NCI-H2196 (cell line): Measurements from ENCODE around the gene EPN1.

Experiments
- DNase-seq: peaks from one replicate; lab custom pipeline; 2025; ENCODE audit not compliant: unreplicated experiment; lab: John Stamatoyannopoulos, UW

Gene EPN1

GRCh38 chr19:55660404-55660803 is 14.6 kb upstream of the EPN1 start:
- DNase-seq, result no peak

- no peak for DNase-seq
These were observed 14.0 kb upstream of the EPN1 start for GRCh38 chr19:55660991-55661390.

- DNase-seq, result no peak
These were observed 13.2 kb upstream of the EPN1 start for GRCh38 chr19:55661826-55662225.

- no peak for DNase-seq
These were observed 11.0 kb upstream of the EPN1 start for GRCh38 chr19:55663846-55664536.

- no peak for DNase-seq
These were observed 8.6 kb upstream of the EPN1 start for GRCh38 chr19:55666343-55667005.

- no peak for DNase-seq
These were observed 8.0 kb upstream of the EPN1 start for GRCh38 chr19:55667006-55667381.

DNA sequence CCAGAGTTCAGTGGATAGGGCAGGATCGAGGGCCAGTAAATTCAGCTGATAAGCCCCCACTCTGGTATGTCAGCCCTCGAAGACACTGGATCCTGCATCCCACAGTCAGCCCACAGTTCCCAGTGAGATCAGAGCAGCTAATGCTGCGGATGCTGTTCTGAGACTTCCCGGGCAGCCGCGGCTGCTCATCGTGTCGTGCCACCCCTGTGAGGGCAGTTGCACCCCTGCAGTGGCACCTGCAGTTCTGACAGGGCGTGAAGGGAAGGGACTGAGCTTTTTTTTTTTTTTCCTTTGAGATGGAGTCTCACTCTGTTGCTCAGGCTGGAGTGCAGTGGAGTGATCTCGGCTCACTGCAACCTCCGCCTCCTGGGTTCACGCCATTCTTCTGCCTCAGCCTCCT is 7.5 kb upstream of the EPN1 start:
- no peak for DNase-seq

- DNase-seq, result no peak
These were observed 7.1 kb upstream of the EPN1 start for GRCh38 chr19:55667958-55668357.

DNA sequence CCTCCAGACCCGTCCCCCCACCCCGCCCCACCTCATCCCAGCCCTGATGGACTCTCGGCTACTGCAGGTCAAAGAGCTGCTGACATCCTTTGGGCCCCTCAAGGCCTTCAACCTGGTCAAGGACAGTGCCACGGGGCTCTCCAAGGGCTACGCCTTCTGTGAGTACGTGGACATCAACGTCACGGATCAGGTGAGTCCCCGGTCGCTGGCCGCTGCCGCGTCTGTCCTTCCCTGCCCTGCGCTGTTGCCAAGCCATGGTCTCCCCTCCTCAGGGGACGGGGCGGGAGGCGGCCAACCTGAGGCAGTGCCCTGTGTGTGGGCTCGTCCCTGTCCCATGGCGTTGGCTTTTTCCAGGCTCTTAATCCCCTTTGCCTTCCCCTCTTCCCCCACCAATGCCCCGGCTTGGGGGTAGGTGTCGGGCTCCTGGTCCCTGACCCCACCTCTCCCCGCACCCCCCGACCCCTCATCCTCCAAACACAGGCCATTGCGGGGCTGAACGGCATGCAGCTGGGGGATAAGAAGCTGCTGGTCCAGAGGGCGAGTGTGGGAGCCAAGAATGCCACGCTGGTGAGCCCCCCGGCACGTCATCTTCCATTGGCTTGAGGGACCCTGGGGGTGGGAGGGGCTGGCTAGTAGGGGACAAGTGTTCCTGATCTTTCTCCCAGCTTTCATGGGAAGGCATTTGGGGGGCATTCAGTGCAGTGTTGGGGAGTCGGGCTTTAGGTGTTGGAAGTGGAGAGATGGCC is 6.2 kb upstream of the EPN1 start:
- DNase-seq, result no peak

DNA sequence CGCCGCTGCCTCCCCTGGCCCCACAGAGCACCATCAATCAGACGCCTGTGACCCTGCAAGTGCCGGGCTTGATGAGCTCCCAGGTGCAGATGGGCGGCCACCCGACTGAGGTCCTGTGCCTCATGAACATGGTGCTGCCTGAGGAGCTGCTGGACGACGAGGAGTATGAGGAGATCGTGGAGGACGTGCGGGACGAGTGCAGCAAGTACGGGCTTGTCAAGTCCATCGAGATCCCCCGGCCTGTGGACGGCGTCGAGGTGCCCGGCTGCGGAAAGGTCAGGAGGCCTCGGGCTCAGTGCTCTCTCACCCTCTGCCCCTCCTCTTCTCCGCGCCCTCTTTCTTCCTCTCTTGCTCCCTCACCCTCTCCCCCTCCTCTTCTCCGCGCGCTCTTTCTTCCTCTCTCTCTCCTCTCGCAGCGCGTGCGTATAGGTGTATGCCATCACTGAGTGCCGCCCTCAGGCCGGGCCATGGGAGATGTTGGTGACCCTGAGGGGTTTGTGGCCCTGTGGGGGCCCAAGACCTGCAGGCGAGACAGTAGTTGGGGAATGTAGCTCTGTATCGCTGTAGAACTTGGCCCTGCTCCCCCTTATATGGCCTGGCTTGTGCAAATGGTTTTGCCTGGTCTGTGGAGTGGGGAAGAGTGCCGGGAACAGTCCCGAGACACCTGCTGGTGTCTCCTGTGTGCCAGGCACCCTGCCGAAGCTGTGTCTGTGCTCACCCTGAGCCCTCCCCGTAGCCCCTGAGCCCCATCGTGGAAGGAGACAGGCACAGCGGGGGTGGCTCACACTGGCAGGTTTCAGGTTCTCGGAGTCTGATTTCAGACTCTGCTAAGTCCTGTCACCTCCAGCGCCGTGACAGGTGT is 5.4 kb upstream of the EPN1 start:
- DNase-seq, result no peak

DNA sequence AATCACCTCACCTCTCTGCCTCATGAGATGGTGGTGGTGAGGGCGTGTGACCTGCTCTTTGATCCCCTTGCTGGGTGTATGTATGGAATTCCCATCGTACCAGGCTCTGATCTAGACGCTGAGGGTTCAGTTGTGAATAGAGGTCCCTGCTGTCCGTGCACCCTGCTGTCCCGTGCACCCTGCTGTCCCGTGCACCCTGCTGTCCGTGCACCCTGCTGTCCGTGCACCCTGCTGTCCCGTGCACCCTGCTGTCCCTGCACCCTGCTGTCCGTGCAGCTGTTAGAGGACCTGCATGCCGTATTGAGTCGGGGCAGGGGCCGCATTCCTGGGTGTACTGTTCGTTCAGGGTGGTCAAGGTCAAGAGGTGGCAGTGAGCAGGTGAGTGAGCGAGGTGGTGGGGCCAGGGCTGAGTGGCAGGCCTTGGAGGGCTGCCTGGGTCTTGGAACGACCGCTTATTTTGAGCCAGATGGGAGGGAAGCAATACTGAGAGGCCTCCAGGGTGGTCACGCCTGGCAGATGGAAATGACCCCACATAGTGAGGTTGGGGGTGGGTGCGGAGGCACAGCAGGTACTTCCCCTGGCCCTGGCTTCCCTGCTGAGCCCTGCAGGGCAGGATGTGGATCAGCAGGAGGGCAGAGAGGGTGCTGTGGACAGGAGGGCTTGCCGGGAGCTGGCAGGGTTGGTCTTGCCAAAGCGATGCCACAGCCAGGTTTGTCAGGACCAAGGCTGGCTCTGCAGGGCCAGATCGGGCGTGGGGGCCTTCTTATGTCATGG is 4.6 kb upstream of the EPN1 start:
- DNase-seq, result no peak

- no peak for DNase-seq
These were observed 4.0 kb upstream of the EPN1 start for GRCh38 chr19:55671054-55671378.

GRCh38 chr19:55672418-55672817 is 2.6 kb upstream of the EPN1 start:
- DNase-seq, result no peak

- DNase-seq, result no peak
These were observed 1.6 kb upstream of the EPN1 start for GRCh38 chr19:55673465-55673864.

- no peak for DNase-seq
These were observed 1.1 kb upstream of the EPN1 start for GRCh38 chr19:55673889-55674288.

GRCh38 chr19:55674459-55674840 is 576 bp upstream of the EPN1 start:
- DNase-seq, result no peak

GRCh38 chr19:55675661-55676354 is 782 bp downstream of the EPN1 start:
- DNase-seq, result no peak

- no peak for DNase-seq
These were observed 1.4 kb downstream of the EPN1 start for GRCh38 chr19:55676383-55676782.

GRCh38 chr19:55676889-55677505 is 2.0 kb downstream of the EPN1 start:
- DNase-seq, result no peak

GRCh38 chr19:55677572-55678028 is 2.6 kb downstream of the EPN1 start:
- no peak for DNase-seq
